WTC11 (cell line): ENCODE results near the gene STH.

Experiments used
- CTCF ChIP-seq: fragments of 200-600 bp; IDR thresholded peaks from 2 replicates; pipeline ENCODE4 v1.8.0; 2022; ENCODE audit warnings: antibody characterized with exemption
- E2F4 ChIP-seq: sonication (generic); formaldehyde crosslinking; IDR thresholded peaks from 2 replicates; pipeline ENCODE4 v1.8.1; 2022; ENCODE audit warnings: low read depth, mild to moderate bottlenecking, moderate library complexity, missing genetic modification reagents, borderline replicate concordance
- GABPB1 ChIP-seq: sonication (generic); formaldehyde crosslinking; IDR thresholded peaks from 2 replicates; pipeline ENCODE4 v1.8.1; 2023; ENCODE audit warnings: mild to moderate bottlenecking, missing genetic modification reagents

DNA sequence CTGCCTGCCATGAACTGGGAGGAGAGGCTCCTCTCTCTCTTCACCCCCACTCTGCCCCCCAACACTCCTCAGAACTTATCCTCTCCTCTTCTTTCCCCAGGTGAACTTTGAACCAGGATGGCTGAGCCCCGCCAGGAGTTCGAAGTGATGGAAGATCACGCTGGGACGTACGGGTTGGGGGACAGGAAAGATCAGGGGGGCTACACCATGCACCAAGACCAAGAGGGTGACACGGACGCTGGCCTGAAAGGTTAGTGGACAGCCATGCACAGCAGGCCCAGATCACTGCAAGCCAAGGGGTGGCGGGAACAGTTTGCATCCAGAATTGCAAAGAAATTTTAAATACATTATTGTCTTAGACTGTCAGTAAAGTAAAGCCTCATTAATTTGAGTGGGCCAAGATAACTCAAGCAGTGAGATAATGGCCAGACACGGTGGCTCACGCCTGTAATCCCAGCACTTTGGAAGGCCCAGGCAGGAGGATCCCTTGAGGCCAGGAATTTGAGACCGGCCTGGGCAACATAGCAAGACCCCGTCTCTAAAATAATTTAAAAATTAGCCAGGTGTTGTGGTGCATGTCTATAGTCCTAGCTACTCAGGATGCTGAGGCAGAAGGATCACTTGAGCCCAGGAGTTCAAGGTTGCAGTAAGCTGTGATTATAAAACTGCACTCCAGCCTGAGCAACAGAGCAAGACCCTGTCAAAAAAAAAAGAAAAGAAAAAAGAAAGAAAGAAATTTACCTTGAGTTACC, 36.7 kb upstream of the STH start:
- TF ChIP-seq CTCF (no peak), E2F4 (CRISPR knock-in tag) (no peak), GABPB1 (CRISPR knock-in tag) (no peak)
